Mesenchymal stem cell (in vitro differentiated cells and primary cell): ENCODE measurements around the gene FOXP1.

Experiments used
- DNase-seq: peaks from one replicate; pipeline ENCODE4 v3.0.0-alpha.2; 2013
- H2AFZ ChIP-seq: one replicate; pipeline ENCODE4 v1.6.1; 2013; ENCODE audit warnings: low read depth, mild to moderate bottlenecking, control low read depth, inconsistent platforms, low read length, moderate library complexity
- H2AK5ac ChIP-seq: 2 replicates; pipeline ENCODE4 v1.6.1; 2013; ENCODE audit warnings: low read length, moderate library complexity, mild to moderate bottlenecking, inconsistent platforms; ENCODE audit not compliant: severe bottlenecking
- H2BK120ac ChIP-seq: one replicate; pipeline ENCODE4 v1.6.1; 2013; ENCODE audit warnings: low read depth, mild to moderate bottlenecking, inconsistent platforms, low read length, moderate library complexity
- H2BK12ac ChIP-seq, 2 experiments: one replicate each; pipeline ENCODE4 v1.6.1; 2013; ENCODE audit warnings: inconsistent platforms in 2 of 2, low read length in 2 of 2, mild to moderate bottlenecking in 2 of 2, moderate library complexity in 2 of 2, control low read depth in 1 of 2
- H2BK15ac ChIP-seq: one replicate; pipeline ENCODE4 v1.6.1; 2013; ENCODE audit warnings: mild to moderate bottlenecking, low read depth, inconsistent platforms; ENCODE audit not compliant: poor library complexity, severe bottlenecking
- H2BK5ac ChIP-seq: 2 replicates; pipeline ENCODE4 v1.6.1; 2013; ENCODE audit warnings: low read depth, mild to moderate bottlenecking, low read length, control low read depth, inconsistent platforms; ENCODE audit not compliant: poor library complexity, severe bottlenecking
- H3K14ac ChIP-seq, 2 experiments: one replicate each; pipeline ENCODE4 v1.6.1; 2013; ENCODE audit warnings: inconsistent platforms in 2 of 2, low read length in 2 of 2, control low read depth in 1 of 2, mild to moderate bottlenecking in 1 of 2, moderate library complexity in 1 of 2
- H3K18ac ChIP-seq, 2 experiments: one replicate each; pipeline ENCODE4 v1.6.1; 2013; ENCODE audit warnings: inconsistent platforms in 2 of 2, low read length in 2 of 2, control low read depth in 1 of 2, low read depth in 1 of 2, mild to moderate bottlenecking in 1 of 2
- H3K23ac ChIP-seq, 2 experiments: one replicate each; pipeline ENCODE4 v1.6.1; 2013; ENCODE audit warnings: inconsistent platforms in 2 of 2, low read length in 2 of 2, mild to moderate bottlenecking in 2 of 2, moderate library complexity in 2 of 2, control low read depth in 1 of 2
- H3K27ac ChIP-seq: 2 replicates; pipeline ENCODE4 v1.5.1; 2013; ENCODE audit warnings: mild to moderate bottlenecking, moderate library complexity, low read length, control low read depth, inconsistent platforms; ENCODE audit not compliant: poor library complexity, severe bottlenecking
- H3K27me3 ChIP-seq, 2 experiments: 2 replicates each; pipeline versions ENCODE4 v1.6.1 to v1.7.0; 2013; ENCODE audit warnings: low read length in 2 of 2, mild to moderate bottlenecking in 2 of 2, moderate library complexity in 2 of 2, control low read depth in 1 of 2, inconsistent platforms in 1 of 2; ENCODE audit not compliant: control insufficient read depth in 1 of 2, insufficient read depth in 1 of 2
- H3K36me3 ChIP-seq, 2 experiments: 2 replicates each; pipeline versions ENCODE4 v1.6.1 to v1.7.0; 2013; ENCODE audit warnings: low read length in 2 of 2, control low read depth in 1 of 2, inconsistent platforms in 1 of 2, low read depth in 1 of 2, mild to moderate bottlenecking in 1 of 2; ENCODE audit not compliant: insufficient read depth in 2 of 2, control insufficient read depth in 1 of 2
- H3K4ac ChIP-seq, 2 experiments: one replicate each; pipeline ENCODE4 v1.6.1; 2013; ENCODE audit warnings: inconsistent platforms in 2 of 2, low read length in 2 of 2, mild to moderate bottlenecking in 2 of 2, moderate library complexity in 2 of 2, control low read depth in 1 of 2, low read depth in 1 of 2
- H3K4me1 ChIP-seq: 2 replicates; pipeline ENCODE4 v1.6.1; 2013; ENCODE audit warnings: low read depth, low read length, control low read depth; ENCODE audit not compliant: control insufficient read depth, insufficient read depth
- H3K4me2 ChIP-seq: 2 replicates; pipeline ENCODE4 v1.6.1; 2013; ENCODE audit warnings: low read length, mild to moderate bottlenecking, inconsistent platforms; ENCODE audit not compliant: poor library complexity, severe bottlenecking
- H3K4me3 ChIP-seq, 2 experiments: 2 replicates each; pipeline versions ENCODE4 v1.5.1 to v1.7.0; 2013; ENCODE audit warnings: low read length in 2 of 2, mild to moderate bottlenecking in 2 of 2, control low read depth in 1 of 2, low read depth in 1 of 2; ENCODE audit not compliant: insufficient read depth in 1 of 2
- H3K79me1 ChIP-seq: replicated peaks from 2 replicates; pipeline ENCODE4 v1.6.1; 2013; ENCODE audit warnings: mild to moderate bottlenecking, control low read depth, low read length, inconsistent platforms; ENCODE audit not compliant: poor library complexity, severe bottlenecking
- H3K9ac ChIP-seq: 2 replicates; pipeline ENCODE4 v1.7.0; 2013; ENCODE audit warnings: mild to moderate bottlenecking, low read length, moderate library complexity
- H3K9me3 ChIP-seq: 2 replicates; pipeline ENCODE4 v1.7.0; 2013; ENCODE audit warnings: mild to moderate bottlenecking, low read length; ENCODE audit not compliant: control insufficient read depth
- H4K8ac ChIP-seq: one replicate; pipeline ENCODE4 v1.6.1; 2013; ENCODE audit warnings: inconsistent platforms, mild to moderate bottlenecking, low read length, moderate library complexity
- H4K91ac ChIP-seq: one replicate; pipeline ENCODE4 v1.6.1; 2013; ENCODE audit warnings: mild to moderate bottlenecking, low read length, inconsistent platforms
- WGBS: methylation state at CpG from one replicate; pipeline ENCODE4 v1.1.7; 2013; ENCODE audit warnings: mixed read lengths; 5-methylcytosine and 5-hydroxymethylcytosine counted together

Gene FOXP1

GRCh38 chr3:71568207-71568606 lies 15.3 kb downstream of the FOXP1 start:
- peaks cover 13% of the 10 kb centered on the region for H3K79me1 ChIP-seq
- H3K14ac ChIP-seq: no peak overlapping the region
- no peak overlapping the region for H3K4ac ChIP-seq
- H3K4me3 ChIP-seq: no peak overlapping the region
- H2BK120ac ChIP-seq: no peak overlapping the region
- no peak overlapping the region for H4K91ac ChIP-seq
- peaks cover 0 to 23% of the 10 kb centered on the region in 2 experiments for H3K36me3 ChIP-seq
- no peak overlapping the region for H4K8ac ChIP-seq
- H3K4me1 ChIP-seq: peaks cover 4% of the 10 kb centered on the region
- no peak overlapping the region for H3K9ac ChIP-seq
- H2AFZ ChIP-seq: no peak overlapping the region
- H3K9me3 ChIP-seq: no peaks in the 10 kb centered on the region
- no peak overlapping the region for H3K4me2 ChIP-seq
- H3K27ac ChIP-seq: no peak overlapping the region
- H2BK15ac ChIP-seq: no peak overlapping the region
- no peak overlapping the region for H2BK5ac ChIP-seq
- DNase-seq: no peak
- H2AK5ac ChIP-seq: no peak overlapping the region
- no peak overlapping the region for H3K23ac ChIP-seq
- no peak overlapping the region for H3K18ac ChIP-seq
- H3K27me3 ChIP-seq: no peaks in the 10 kb centered on the region
- no peak overlapping the region for H2BK12ac ChIP-seq

DNA sequence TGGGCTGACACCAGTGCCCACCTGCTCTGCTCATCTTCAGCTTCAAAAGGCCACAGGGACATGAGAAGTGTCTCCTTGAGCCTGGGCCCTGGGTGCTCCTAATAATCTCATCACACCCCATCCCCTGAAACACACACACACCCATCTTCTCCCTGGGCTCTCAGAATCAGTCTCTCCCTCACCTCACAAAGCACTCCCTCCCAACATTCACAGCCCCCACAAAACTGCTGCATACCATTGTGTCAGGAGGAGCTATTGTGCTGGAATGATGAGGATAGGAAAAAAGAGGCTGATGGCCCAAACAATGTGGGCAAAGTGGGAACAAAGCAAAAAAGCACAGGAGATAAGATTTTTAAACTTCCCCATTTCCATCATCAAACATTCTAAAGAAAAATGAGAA lies 16.8 kb downstream of the FOXP1 start:
- H3K79me1 ChIP-seq: peaks cover 13% of the 10 kb centered on the region
- no peak overlapping the region for H3K14ac ChIP-seq
- no peak overlapping the region for H4K8ac ChIP-seq
- H3K27ac ChIP-seq: no peak overlapping the region
- no peak overlapping the region for H4K91ac ChIP-seq
- H3K23ac ChIP-seq: no peak overlapping the region
- no peak overlapping the region for H3K18ac ChIP-seq
- no peak overlapping the region for H3K9ac ChIP-seq
- H2BK12ac ChIP-seq: no peak overlapping the region
- H3K4me3 ChIP-seq: no peak overlapping the region
- peaks cover 7% of the 10 kb centered on the region for H3K4me1 ChIP-seq
- no peak overlapping the region for H2BK120ac ChIP-seq
- no peak for DNase-seq
- no peak overlapping the region for H2AFZ ChIP-seq
- H2BK5ac ChIP-seq: no peak overlapping the region
- H3K4me2 ChIP-seq: no peak overlapping the region
- H3K27me3 ChIP-seq: no peaks in the 10 kb centered on the region
- no peaks in the 10 kb centered on the region for H3K9me3 ChIP-seq
- H3K36me3 ChIP-seq: peaks cover 0 to 25% of the 10 kb centered on the region in 2 experiments
- no peak overlapping the region for H2BK15ac ChIP-seq
- H2AK5ac ChIP-seq: peak overlapping the region; percentile 44
- no peak overlapping the region for H3K4ac ChIP-seq

GRCh38 chr3:71565976-71566375 lies 17.6 kb downstream of the FOXP1 start:
- no peak overlapping the region for H3K4me3 ChIP-seq
- H2AK5ac ChIP-seq: no peak overlapping the region
- H3K4me2 ChIP-seq: no peak overlapping the region
- no peak overlapping the region for H3K14ac ChIP-seq
- no peak overlapping the region for H2BK12ac ChIP-seq
- peaks cover 0 to 25% of the 10 kb centered on the region in 2 experiments for H3K36me3 ChIP-seq
- no peak overlapping the region for H2BK120ac ChIP-seq
- H4K91ac ChIP-seq: no peak overlapping the region
- no peak overlapping the region for H3K18ac ChIP-seq
- no peak overlapping the region for H2BK15ac ChIP-seq
- no peaks in the 10 kb centered on the region for H3K9me3 ChIP-seq
- DNase-seq: no peak
- no peak overlapping the region for H2BK5ac ChIP-seq
- no peak overlapping the region for H3K4ac ChIP-seq
- H3K9ac ChIP-seq: no peak overlapping the region
- H3K79me1 ChIP-seq: peaks cover 13% of the 10 kb centered on the region
- H3K23ac ChIP-seq: no peak overlapping the region
- no peak overlapping the region for H4K8ac ChIP-seq
- no peak overlapping the region for H2AFZ ChIP-seq
- no peak overlapping the region for H3K27ac ChIP-seq
- no peaks in the 10 kb centered on the region for H3K27me3 ChIP-seq
- H3K4me1 ChIP-seq: peaks cover 7% of the 10 kb centered on the region
- 97% methylated on average over 7 of the region's 8 CpGs for WGBS

DNA sequence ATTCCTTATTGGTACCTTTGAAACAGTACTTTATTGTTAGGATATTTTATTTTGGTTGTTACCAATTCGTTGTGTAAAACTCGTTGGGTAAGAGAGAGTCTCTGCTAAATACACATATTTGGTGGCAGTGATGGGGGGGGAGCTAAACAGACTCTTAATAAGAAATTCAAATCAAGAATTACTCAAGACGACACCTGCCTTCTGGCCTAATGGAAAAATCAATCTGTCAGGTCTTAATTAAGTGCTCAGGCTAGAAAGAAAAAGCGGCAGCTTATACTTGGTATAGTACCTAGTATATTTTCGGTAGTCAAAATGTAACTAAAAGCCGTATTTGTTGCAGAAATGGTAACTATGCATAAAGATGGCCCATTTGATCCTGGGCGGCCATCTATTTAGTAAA lies 18.2 kb downstream of the FOXP1 start:
- H3K27me3 ChIP-seq: no peaks in the 10 kb centered on the region
- H3K4me1 ChIP-seq: peaks cover 7% of the 10 kb centered on the region
- H2BK120ac ChIP-seq: no peak overlapping the region
- H2AFZ ChIP-seq: no peak overlapping the region
- no peaks in the 10 kb centered on the region for H3K9me3 ChIP-seq
- H3K14ac ChIP-seq: no peak overlapping the region
- H3K4me2 ChIP-seq: no peak overlapping the region
- peaks cover 0 to 22% of the 10 kb centered on the region in 2 experiments for H3K36me3 ChIP-seq
- WGBS: 91% methylated on average over 7 of the region's 7 CpGs
- no peak overlapping the region for H3K23ac ChIP-seq
- no peak overlapping the region for H4K91ac ChIP-seq
- no peak overlapping the region for H2BK12ac ChIP-seq
- no peak overlapping the region for H3K4me3 ChIP-seq
- DNase-seq: no peak
- H2BK15ac ChIP-seq: no peak overlapping the region
- no peak overlapping the region for H4K8ac ChIP-seq
- H3K79me1 ChIP-seq: peaks cover 9% of the 10 kb centered on the region
- no peak overlapping the region for H2BK5ac ChIP-seq
- H3K18ac ChIP-seq: no peak overlapping the region
- H3K4ac ChIP-seq: no peak overlapping the region
- no peak overlapping the region for H3K9ac ChIP-seq
- H2AK5ac ChIP-seq: no peak overlapping the region
- H3K27ac ChIP-seq: no peak overlapping the region
